ENCODE results near the gene PIGN. TPM values are rescaled to one million over a fixed set of nuclear protein-coding genes. Genes with fewer than 3 reads are reported as not detected.
A peak's percentile ranks its signal among the peaks of the same experiment; 100 is the strongest.

The PIGN gene
- total RNA-seq, 6 experiments from 2014 or later = 8.2 to 17.8 (median 13.0) TPM

GRCh38 chr18:62026586-62026985, 160.3 kb downstream of the PIGN start:
- H3K4me1 ChIP-seq = no peaks in the 10 kb centered on the region
- WGBS (ENCODE audit: insufficient coverage, low coverage, low lambda C conversion rate, missing lambda C conversion rate) = 91% methylated on average over 6 of the region's 6 CpGs
- TF ChIP-seq CTCF (IDR thresholded peaks at IDR 0.05) (no peak), POLR2A (IDR thresholded peaks at IDR 0.05) (no peak)
- DNase-seq = no peak
- no peaks in the 10 kb centered on the region for H3K36me3 ChIP-seq
- no peaks in the 10 kb centered on the region for H3K27me3 ChIP-seq
- H3K27ac ChIP-seq = no peak overlapping the region
- H3K9me3 ChIP-seq = no peaks in the 10 kb centered on the region
- no peak for ATAC-seq
- no peak overlapping the region for H3K4me3 ChIP-seq
- intact Hi-C loops (cut with DNase I) = no loop called here

DNA sequence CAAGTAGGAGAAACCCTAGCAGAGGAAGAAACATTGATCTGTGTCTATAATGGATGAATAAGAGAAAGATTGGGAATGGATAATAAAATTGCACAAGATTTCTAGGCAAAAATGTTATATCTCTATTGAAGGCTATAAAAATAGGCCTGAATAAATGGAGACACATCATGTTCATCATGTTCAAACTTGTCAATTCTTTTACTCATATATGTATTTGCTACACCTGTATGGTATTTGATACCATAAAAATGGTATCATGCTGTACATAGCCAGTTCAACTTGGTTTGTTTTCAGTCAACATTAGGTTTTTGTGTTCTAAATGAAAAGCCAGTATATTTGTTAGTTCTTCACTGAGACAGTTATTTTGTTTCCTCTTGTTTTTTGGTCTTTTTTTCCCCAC, 161.9 kb downstream of the PIGN start:
- Histone ChIP-seq H3K4me1 (no peaks in the 10 kb centered on the region), H3K36me3 (no peaks in the 10 kb centered on the region), H3K9me3 (no peaks in the 10 kb centered on the region), H3K4me3 (no peak overlapping the region), H3K27me3 (no peaks in the 10 kb centered on the region), H3K27ac (no peak overlapping the region)
- TF ChIP-seq POLR2A (IDR thresholded peaks at IDR 0.05) (no peak), CTCF (IDR thresholded peaks at IDR 0.05) (no peak)
- no peak for ATAC-seq
- intact Hi-C loops (cut with DNase I) = no loop called here
- no peak for DNase-seq

DNA sequence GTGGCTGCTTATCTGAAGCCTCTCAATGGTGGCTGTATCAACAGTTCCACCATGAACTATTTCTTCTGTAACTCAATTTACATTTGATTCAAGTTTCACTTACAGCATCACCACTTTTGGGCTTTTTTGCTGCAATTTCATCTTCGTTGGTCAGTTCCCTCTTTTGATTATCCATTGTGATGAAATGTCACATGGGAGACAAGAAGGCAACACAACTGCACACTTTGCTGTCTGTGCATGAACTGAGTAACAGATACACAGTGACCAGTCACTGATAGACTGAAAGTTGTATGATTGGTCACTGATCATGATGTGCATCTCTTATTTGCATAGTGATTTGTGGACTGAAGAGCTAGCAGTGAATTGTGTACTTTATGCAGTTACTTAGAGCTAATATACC, 163.3 kb downstream of the PIGN start:
- no peaks in the 10 kb centered on the region for H3K36me3 ChIP-seq
- intact Hi-C loops (cut with DNase I) = no loop called here
- H3K4me3 ChIP-seq = no peak overlapping the region
- no peaks in the 10 kb centered on the region for H3K27me3 ChIP-seq
- H3K27ac ChIP-seq = no peak overlapping the region
- 43% methylated on average over 1 of the region's 1 CpG for WGBS (ENCODE audit: insufficient coverage, low coverage, low lambda C conversion rate, missing lambda C conversion rate)
- no peak for DNase-seq
- TF ChIP-seq POLR2A (IDR thresholded peaks at IDR 0.05) (no peak), CTCF (IDR thresholded peaks at IDR 0.05) (no peak)
- no peaks in the 10 kb centered on the region for H3K9me3 ChIP-seq
- no peak for ATAC-seq
- no peaks in the 10 kb centered on the region for H3K4me1 ChIP-seq

GRCh38 chr18:62018759-62019041, 168.2 kb downstream of the PIGN start:
- WGBS (ENCODE audit: insufficient coverage, low coverage, low lambda C conversion rate, missing lambda C conversion rate) = 50% methylated on average over 2 of the region's 2 CpGs
- Histone ChIP-seq H3K36me3 (no peaks in the 10 kb centered on the region), H3K4me3 (no peak overlapping the region), H3K27ac (no peak overlapping the region), H3K9me3 (no peaks in the 10 kb centered on the region), H3K27me3 (no peaks in the 10 kb centered on the region), H3K4me1 (no peaks in the 10 kb centered on the region)
- no peak for ATAC-seq
- intact Hi-C loops (cut with DNase I) = no loop called here
- no peak for DNase-seq
- TF ChIP-seq CTCF (IDR thresholded peaks at IDR 0.05) (no peak), POLR2A (IDR thresholded peaks at IDR 0.05) (no peak)

GRCh38 chr18:62018034-62018758, 168.7 kb downstream of the PIGN start:
- ATAC-seq = peak in 3 of 4 donors; percentile 14 to 44 (median 39)

More at GRCh38 chr18:62018034-62018758, 168.7 kb downstream of the PIGN start:
- 71% methylated on average over 9 of the region's 9 CpGs for WGBS (ENCODE audit: insufficient coverage, low coverage, low lambda C conversion rate, missing lambda C conversion rate)
- intact Hi-C loops (cut with DNase I) = no loop called here
- H3K36me3 ChIP-seq = no peaks in the 10 kb centered on the region
- H3K27ac ChIP-seq = no peak overlapping the region
- H3K27me3 ChIP-seq = no peaks in the 10 kb centered on the region
- no peak overlapping the region for H3K4me3 ChIP-seq
- DNase-seq = no peak
- TF ChIP-seq POLR2A (IDR thresholded peaks at IDR 0.05) (no peak), CTCF (IDR thresholded peaks at IDR 0.05) (no peak)
- H3K4me1 ChIP-seq = no peaks in the 10 kb centered on the region
- no peaks in the 10 kb centered on the region for H3K9me3 ChIP-seq
